HCT116 (cell line): ENCODE measurements around the gene STXBP5. TPM values are rescaled to one million over a fixed set of nuclear protein-coding genes. Genes with fewer than 3 reads are reported as not detected.

Experiments
- ATAC-seq: fragments of 200-7000 bp; cut with Tn5 transposase; 2 replicates; pipeline ENCODE4 v1.9.1; 2020; ENCODE audit warnings: mild to moderate bottlenecking, moderate library complexity
- BruUV-seq: library from RNA; stranded (reverse); fragments of 400-500 nt; replicated peaks from 2 replicates; lab custom pipeline; 2021; lab: Mats Ljungman, UMichigan
- CTCF ChIA-PET: fragments of 300-600 bp; sonication (Branson Sonifier 250); formaldehyde crosslinking; loops from one replicate; lab custom pipeline; 2021; ENCODE audit warnings: antibody characterized with exemption; lab: Charles Lee
- POLR2A ChIA-PET: fragments of 300-600, 350-600 bp; sonication (Branson Sonifier 250); formaldehyde crosslinking; loops from one replicate; lab custom pipeline; 2021; ENCODE audit warnings: antibody characterized with exemption; lab: Charles Lee
- RAD21 ChIA-PET, 2 experiments: fragments of 300-600 bp; sonication (Branson Sonifier 250); formaldehyde crosslinking; loops; one replicate each; lab custom pipeline; 2023; ENCODE audit warnings: low total read pairs in 2 of 2; ENCODE audit not compliant: uncharacterized antibody in 2 of 2, unreplicated experiment in 2 of 2, low non-redundant PET in 1 of 2; lab: Charles Lee
- DNase-seq: peaks from one replicate; pipeline ENCODE4 v3.0.0-alpha.2; 2010; ENCODE audit warnings: low read depth, low spot score
- H2AFZ ChIP-seq: fragments of 200-600 bp; shearing (Covaris generic), sonication (generic); 2 replicates; pipeline ENCODE4 v1.6.1; 2017; ENCODE audit warnings: low read depth, mixed run types, mixed read lengths, antibody characterized with exemption, low read length; ENCODE audit not compliant: poor library complexity, severe bottlenecking
- H3K27ac ChIP-seq: 2 replicates; pipeline ENCODE4 v1.5.1; 2012; ENCODE audit warnings: low read depth, low read length
- H3K27me3 ChIP-seq: fragments of 200-600 bp; sonication (generic); 2 replicates; pipeline ENCODE4 v1.6.1; 2016; ENCODE audit warnings: mixed run types, low read length, mixed read lengths; ENCODE audit not compliant: insufficient read depth
- H3K36me3 ChIP-seq, 2 experiments: fragments of 200-500 bp in 1 of 2; fragments of 200-600 bp in 1 of 2; sonication (Bioruptor generic) in 1 of 2; sonication (generic) in 1 of 2; 2 replicates each; pipeline versions ENCODE4 v1.5.1 to v1.6.1; 2014 to 2016; ENCODE audit warnings: low read length in 2 of 2, inconsistent platforms in 1 of 2, mixed read lengths in 1 of 2, mixed run types in 1 of 2; ENCODE audit not compliant: insufficient read depth in 2 of 2, control insufficient read depth in 1 of 2
- H3K4me1 ChIP-seq, 2 experiments: fragments of 200-600 bp in 1 of 2; sonication (generic) in 1 of 2; 2 replicates each; pipeline versions ENCODE4 v1.5.1 to v1.6.1; 2012 to 2017; ENCODE audit warnings: low read length in 2 of 2, inconsistent platforms in 1 of 2, mild to moderate bottlenecking in 1 of 2, mixed read lengths in 1 of 2, mixed run types in 1 of 2, moderate library complexity in 1 of 2; ENCODE audit not compliant: insufficient read depth in 2 of 2, control insufficient read depth in 1 of 2
- H3K4me2 ChIP-seq: fragments of 200-600 bp; sonication (generic); 2 replicates; pipeline ENCODE4 v1.6.1; 2017; ENCODE audit warnings: mixed run types, low read length, mixed read lengths
- H3K4me3 ChIP-seq, 2 experiments: fragments of 200-600 bp in 1 of 2; sonication (generic) in 1 of 2; replicated peaks in 1 of 2; 2 replicates each; pipeline ENCODE4 v1.5.1; 2011 to 2016; ENCODE audit warnings: low read length in 2 of 2, control low read depth in 1 of 2, low read depth in 1 of 2, mild to moderate bottlenecking in 1 of 2, mixed read lengths in 1 of 2, mixed run types in 1 of 2
- H3K79me2 ChIP-seq: fragments of 200-600 bp; sonication (generic); 2 replicates; pipeline ENCODE4 v1.6.1; 2017; ENCODE audit warnings: mild to moderate bottlenecking, mixed run types, low read length, moderate library complexity, mixed read lengths; ENCODE audit not compliant: insufficient read depth
- H3K9ac ChIP-seq: fragments of 200-600 bp; sonication (generic); 2 replicates; pipeline ENCODE4 v1.6.1; 2016; ENCODE audit warnings: low read length, mixed read lengths
- H3K9me2 ChIP-seq: fragments of 200-600 bp; sonication (generic), shearing (Covaris generic); 2 replicates; pipeline ENCODE4 v1.6.1; 2017; ENCODE audit warnings: mixed run types, mild to moderate bottlenecking, moderate library complexity; ENCODE audit not compliant: insufficient read depth
- H3K9me3 ChIP-seq, 2 experiments: fragments of 200-500 bp in 1 of 2; fragments of 200-600 bp in 1 of 2; sonication (Bioruptor generic) in 1 of 2; sonication (generic) in 1 of 2; 2 replicates each; pipeline ENCODE4 v1.6.1; 2014 to 2017; ENCODE audit warnings: low read length in 2 of 2, mixed read lengths in 2 of 2, inconsistent platforms in 1 of 2, low read depth in 1 of 2, mild to moderate bottlenecking in 1 of 2, mixed run types in 1 of 2, moderate library complexity in 1 of 2; ENCODE audit not compliant: control insufficient read depth in 1 of 2, insufficient read depth in 1 of 2
- H4K20me1 ChIP-seq: fragments of 200-600 bp; sonication (generic), shearing (Covaris generic); 2 replicates; pipeline ENCODE4 v1.6.1; 2017; ENCODE audit warnings: mixed run types, mild to moderate bottlenecking, moderate library complexity; ENCODE audit not compliant: insufficient read depth
- CEBPB ChIP-seq: IDR thresholded peaks from 2 replicates; pipeline ENCODE4 v1.6.1; 2012; ENCODE audit warnings: low read depth
- EZH2 ChIP-seq: fragments of 200-600 bp; sonication (generic); IDR thresholded peaks from 2 replicates; pipeline ENCODE4 v1.6.1; 2017; ENCODE audit warnings: antibody characterized with exemption, mixed run types
- JUND ChIP-seq: IDR thresholded peaks from 2 replicates; pipeline ENCODE4 v1.6.1; 2012
- MAX ChIP-seq: IDR thresholded peaks from 2 replicates; pipeline ENCODE4 v1.6.1; 2012
- RAD21 ChIP-seq: IDR thresholded peaks from 2 replicates; pipeline ENCODE4 v1.6.1; 2012; ENCODE audit warnings: low read depth, mild to moderate bottlenecking
- SIN3A ChIP-seq: IDR thresholded peaks from 2 replicates; pipeline ENCODE4 v1.6.1; 2012; ENCODE audit warnings: low read depth
- TCF7L2 ChIP-seq: IDR thresholded peaks from 2 replicates; pipeline ENCODE4 v1.7.0; 2011; ENCODE audit warnings: borderline replicate concordance, inconsistent platforms; ENCODE audit not compliant: insufficient read depth, insufficient read length; ENCODE audit errors: extremely low read depth
- ZFX ChIP-seq: fragments of 450-650 bp; IDR thresholded peaks from 2 replicates; pipeline ENCODE4 v1.6.1; 2017
- ZNF274 ChIP-seq: fragments of 200-500 bp; sonication (Bioruptor generic); IDR thresholded peaks from 2 replicates; pipeline ENCODE4 v1.6.1; 2014; ENCODE audit warnings: mild to moderate bottlenecking, low read depth, low read length, inconsistent platforms
- intact Hi-C: fragments of 100-400 bp; cut with micrococcal nuclease; formaldehyde crosslinking; loops from 2 replicates; pipeline ENCODE4 v1.10.0; 2022
- total RNA-seq: library from RNA; stranded (reverse); gene quantifications from one replicate; pipeline ENCODE4 v1.2.1, GENCODE V29; 2021; ENCODE audit not compliant: unreplicated experiment

STXBP5 gene
- total RNA-seq, 1 experiment from 2014 or later, result 12.6 TPM

- DNase-seq, result no peak
- H3K79me2 ChIP-seq, result no peaks in the 10 kb centered on the region
- H3K9me2 ChIP-seq, result no peaks in the 10 kb centered on the region
- no peak overlapping the region for H2AFZ ChIP-seq
- TF ChIP-seq EZH2, result no peak
- no peak for TF ChIP-seq ZFX
- no peak for TF ChIP-seq CEBPB
- TF ChIP-seq SIN3A, result no peak
- no peak for TF ChIP-seq MAX
- TF ChIP-seq RAD21, result no peak
- no peak for TF ChIP-seq TCF7L2
- no peak for TF ChIP-seq ZNF274
- TF ChIP-seq JUND, result no peak
- TF ChIP-seq, all 23 proteins: peak for 0
- Histone ChIP-seq H4K20me1 (no peaks in the 10 kb centered on the region), H3K9me3 (no peaks in the 10 kb centered on the region), H3K36me3 (no peaks in the 10 kb centered on the region), H3K4me3 (no peak overlapping the region), H3K27me3 (no peaks in the 10 kb centered on the region), H3K4me1 (no peaks in the 10 kb centered on the region), H3K9ac (no peak overlapping the region), H3K27ac (no peak overlapping the region), H3K4me2 (no peak overlapping the region)
- no peak for ATAC-seq
- ChIA-PET POLR2A (no interaction called here), RAD21 (no interaction called here), CTCF (no interaction called here)
- intact Hi-C loops, result no loop called here
- BruUV-seq, result no TSS peak
These were observed 234.7 kb downstream of the STXBP5 start for GRCh38 chr6:147438758-147439528.
